Brain microvascular endothelial cell (primary cell): ENCODE data around the gene OR6K2.

Experiments
- DNase-seq: peaks from one replicate; pipeline ENCODE4 v3.0.0-alpha.2; 2020
- H3K27ac ChIP-seq: fragments of 250-450 bp; sonication (Bioruptor Pico); 2 replicates; pipeline ENCODE4 v1.5.1; 2020; ENCODE audit warnings: mild to moderate bottlenecking, moderate library complexity
- H3K27me3 ChIP-seq: fragments of 250-450 bp; sonication (Bioruptor Pico); replicated peaks from 2 replicates; pipeline ENCODE4 v1.5.1; 2020; ENCODE audit warnings: mild to moderate bottlenecking
- H3K36me3 ChIP-seq: fragments of 250-450 bp; sonication (Bioruptor Pico); replicated peaks from 2 replicates; pipeline ENCODE4 v1.5.1; 2020; ENCODE audit warnings: mild to moderate bottlenecking
- H3K4me3 ChIP-seq: 2 replicates; pipeline ENCODE4 v1.5.1; 2011; ENCODE audit warnings: low read depth, mild to moderate bottlenecking, control low read depth, low read length, moderate library complexity
- CTCF ChIP-seq: IDR thresholded peaks from 2 replicates; pipeline ENCODE4 v1.5.1; 2011; ENCODE audit warnings: low read depth, mild to moderate bottlenecking, moderate library complexity, low read length, control low read depth, inconsistent platforms; ENCODE audit errors: missing control alignments
- in situ Hi-C: cut with HindIII; loops from 2 replicates; pipeline ENCODE4 v1.10.0; 2017; ENCODE audit warnings: low sequenced_read_pairs, low pct_ligation_motif_present

OR6K2 gene

GRCh38 chr1:158700552-158700951, at the start of gene OR6K2:
Gene OR6K2, minus strand, starts transcription at chr1:158700652. Its CDS starts 0 bp downstream, at chr1:158700652.
- TF ChIP-seq CTCF: no peak
- Histone ChIP-seq H3K4me3 (no peak within 1 kb of the TSS), H3K36me3 (no peaks in the 10 kb centered on the region), H3K27ac (no peak within 1 kb of the TSS), H3K27me3 (no peaks in the 10 kb centered on the region)
- DNase-seq: no peak
- in situ Hi-C loops: no loop called here

- Histone ChIP-seq H3K27ac (no peak overlapping the region), H3K36me3 (no peaks in the 10 kb centered on the region), H3K27me3 (no peaks in the 10 kb centered on the region), H3K4me3 (no peak overlapping the region)
- no peak for TF ChIP-seq CTCF
- in situ Hi-C loops: no loop called here
- DNase-seq: no peak
Observed at GRCh38 chr1:158735848-158736247, 35.4 kb upstream of the OR6K2 start.

- no peak overlapping the region for H3K4me3 ChIP-seq
- TF ChIP-seq CTCF: no peak
- no peaks in the 10 kb centered on the region for H3K36me3 ChIP-seq
- in situ Hi-C loops: no loop called here
- no peaks in the 10 kb centered on the region for H3K27me3 ChIP-seq
- no peak overlapping the region for H3K27ac ChIP-seq
- DNase-seq: no peak
Observed at GRCh38 chr1:158732524-158732923, 32.1 kb upstream of the OR6K2 start.

GRCh38 chr1:158731707-158732106, 31.3 kb upstream of the OR6K2 start:
- Histone ChIP-seq H3K27me3 (no peaks in the 10 kb centered on the region), H3K4me3 (no peak overlapping the region), H3K27ac (no peak overlapping the region), H3K36me3 (no peaks in the 10 kb centered on the region)
- no peak for TF ChIP-seq CTCF
- in situ Hi-C loops: no loop called here
- no peak for DNase-seq

- no peak for DNase-seq
- in situ Hi-C loops: no loop called here
- H3K27me3 ChIP-seq: no peaks in the 10 kb centered on the region
- H3K4me3 ChIP-seq: no peak overlapping the region
- H3K36me3 ChIP-seq: no peaks in the 10 kb centered on the region
- TF ChIP-seq CTCF: no peak
- H3K27ac ChIP-seq: no peak overlapping the region
Observed at GRCh38 chr1:158730453-158730852, 30.0 kb upstream of the OR6K2 start.

- in situ Hi-C loops: no loop called here
- H3K36me3 ChIP-seq: no peaks in the 10 kb centered on the region
- no peaks in the 10 kb centered on the region for H3K27me3 ChIP-seq
- H3K4me3 ChIP-seq: no peak overlapping the region
- no peak overlapping the region for H3K27ac ChIP-seq
- DNase-seq: no peak
- no peak for TF ChIP-seq CTCF
Observed at GRCh38 chr1:158728510-158729225, 28.2 kb upstream of the OR6K2 start.
